Activated gamma-delta T cell treated with anti-CD3 and anti-CD28 coated beads, Interleukin-2, amount 50 U/mL, for 16 hours (primary cell): ENCODE measurements around the gene ELMOD3.
A peak's percentile ranks its signal among the peaks of the same experiment; 100 is the strongest.
"Not testable (repeated sequence)": the region's sequence is repeated elsewhere in the genome, so short reads cannot be mapped to it uniquely, and the experiment has no call there.

Source experiments
- DNase-seq: peaks from one replicate; pipeline ENCODE4 v3.0.0-alpha.2; 2020; ENCODE audit warnings: low read depth

The ELMOD3 gene

DNA sequence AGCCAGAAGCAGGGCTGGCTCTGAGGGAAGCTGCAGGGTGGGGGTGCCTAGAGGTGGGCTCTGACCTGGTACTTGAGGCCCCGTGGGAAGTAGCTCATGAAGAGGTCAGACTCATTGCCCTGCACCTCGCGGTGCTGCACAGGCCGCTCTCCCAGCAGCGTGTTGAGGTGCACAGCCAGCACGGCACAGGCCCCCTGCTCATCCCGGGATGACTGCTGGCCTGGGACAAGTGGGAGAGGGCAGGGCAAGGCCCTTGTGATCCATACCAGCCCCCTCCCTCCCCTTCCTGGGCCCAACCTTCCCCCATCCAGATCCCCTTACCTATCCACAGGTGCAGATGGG, 46.9 kb downstream of the ELMOD3 start:
- no peak for DNase-seq

DNA sequence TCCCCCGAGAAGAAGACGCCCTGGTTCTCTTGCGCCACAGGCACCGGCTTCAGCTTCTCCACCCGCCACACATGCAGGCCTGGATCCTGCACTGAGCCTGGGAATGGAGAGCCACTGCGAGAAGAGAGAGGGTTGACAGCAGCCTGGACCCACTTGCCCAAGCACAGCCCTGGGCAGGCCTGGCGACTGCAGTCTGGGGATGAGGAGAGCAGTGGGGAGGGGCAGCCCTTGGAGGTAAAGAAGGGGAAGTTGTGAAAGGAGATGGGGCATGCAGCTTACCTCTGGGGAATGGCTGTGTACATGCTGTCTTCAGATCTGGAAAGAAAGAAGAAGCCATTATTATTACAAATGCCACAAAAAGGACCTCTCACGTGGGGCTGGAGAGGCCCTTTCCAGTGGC, 47.3 kb downstream of the ELMOD3 start:
- no peak for DNase-seq

DNA sequence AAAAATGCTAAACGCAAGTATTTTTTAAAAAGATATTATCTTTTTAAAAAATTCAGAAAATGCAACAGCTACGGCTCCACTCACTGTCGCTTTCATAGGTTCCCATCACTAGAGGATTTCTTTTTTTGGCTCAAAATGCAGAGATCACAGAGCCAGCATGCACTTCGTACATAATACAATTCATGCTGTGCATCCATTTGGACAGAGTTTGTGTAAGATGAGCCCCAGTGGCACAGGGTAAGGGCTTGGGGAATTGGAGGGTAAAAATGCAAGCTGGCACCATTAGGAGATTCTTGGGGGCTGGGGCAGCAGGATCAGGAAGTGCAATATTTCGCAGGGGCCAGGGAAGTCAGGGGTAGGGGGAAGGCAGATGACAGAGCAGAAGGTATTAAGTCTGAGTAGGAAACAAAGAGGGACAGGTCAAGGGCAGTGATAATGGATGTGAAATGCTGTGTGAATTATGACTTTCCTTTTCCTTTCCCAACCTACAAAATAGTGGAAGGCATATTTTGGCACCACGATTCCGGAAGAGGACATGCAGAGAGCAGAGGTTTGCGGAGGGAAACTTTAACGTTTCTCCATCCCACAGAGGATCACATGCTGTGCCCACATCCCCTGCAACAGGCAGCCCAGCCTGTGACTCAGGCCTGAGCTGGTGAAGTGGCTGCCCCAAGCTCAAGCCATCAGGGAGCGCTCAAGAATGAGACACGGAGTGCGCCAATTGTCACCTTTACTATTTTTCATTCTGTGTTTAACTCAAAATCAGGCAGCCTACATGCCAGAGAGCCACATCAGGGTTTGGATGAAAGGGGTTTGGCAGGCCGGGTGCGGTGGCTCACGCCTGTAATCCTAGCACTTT, 50.9 kb downstream of the ELMOD3 start:
- DNase-seq, result peak; percentile 56

DNA sequence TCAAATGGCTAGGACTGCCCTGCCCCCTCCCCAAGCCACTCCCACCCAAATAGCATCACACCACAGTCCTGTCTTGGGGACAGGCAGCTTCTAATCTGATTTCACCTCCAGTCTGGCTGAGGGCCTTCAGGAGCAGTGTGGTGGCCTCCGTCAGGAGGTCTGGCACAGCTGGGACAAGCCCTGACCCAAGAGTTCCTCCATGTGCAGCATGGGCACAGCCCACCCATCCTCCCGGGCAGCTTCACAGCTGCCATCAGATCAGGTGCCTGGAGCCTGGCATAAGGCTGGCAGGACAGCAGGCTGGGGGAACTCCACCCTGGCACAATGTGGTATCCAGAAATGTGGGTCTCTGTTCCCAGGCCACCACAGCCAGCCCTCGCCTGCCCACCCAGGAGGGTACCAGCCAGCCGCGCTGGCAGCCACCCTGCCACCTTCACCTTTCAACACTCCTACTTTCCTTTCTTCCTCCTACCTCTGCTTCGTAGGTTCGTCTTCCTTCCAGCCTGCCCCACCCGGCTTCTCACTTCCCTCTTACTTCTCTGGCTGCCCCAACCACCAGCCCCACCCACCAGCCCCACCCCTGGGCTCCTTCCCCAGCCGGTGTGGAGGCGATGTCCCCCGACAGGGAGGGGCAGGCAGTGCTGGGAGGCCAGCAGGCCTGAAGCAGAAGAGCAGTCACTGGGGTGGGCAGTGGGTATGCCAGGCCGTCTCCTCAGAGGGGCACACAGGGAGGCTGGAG, 55.4 kb downstream of the ELMOD3 start, which contains the start of gene CAPG:
TSS of gene CAPG (minus strand) at position 522 of the 739 bp plus-strand sequence. CDS start 8,221 bp downstream, outside the sequence.
- DNase-seq, result no peak

DNA sequence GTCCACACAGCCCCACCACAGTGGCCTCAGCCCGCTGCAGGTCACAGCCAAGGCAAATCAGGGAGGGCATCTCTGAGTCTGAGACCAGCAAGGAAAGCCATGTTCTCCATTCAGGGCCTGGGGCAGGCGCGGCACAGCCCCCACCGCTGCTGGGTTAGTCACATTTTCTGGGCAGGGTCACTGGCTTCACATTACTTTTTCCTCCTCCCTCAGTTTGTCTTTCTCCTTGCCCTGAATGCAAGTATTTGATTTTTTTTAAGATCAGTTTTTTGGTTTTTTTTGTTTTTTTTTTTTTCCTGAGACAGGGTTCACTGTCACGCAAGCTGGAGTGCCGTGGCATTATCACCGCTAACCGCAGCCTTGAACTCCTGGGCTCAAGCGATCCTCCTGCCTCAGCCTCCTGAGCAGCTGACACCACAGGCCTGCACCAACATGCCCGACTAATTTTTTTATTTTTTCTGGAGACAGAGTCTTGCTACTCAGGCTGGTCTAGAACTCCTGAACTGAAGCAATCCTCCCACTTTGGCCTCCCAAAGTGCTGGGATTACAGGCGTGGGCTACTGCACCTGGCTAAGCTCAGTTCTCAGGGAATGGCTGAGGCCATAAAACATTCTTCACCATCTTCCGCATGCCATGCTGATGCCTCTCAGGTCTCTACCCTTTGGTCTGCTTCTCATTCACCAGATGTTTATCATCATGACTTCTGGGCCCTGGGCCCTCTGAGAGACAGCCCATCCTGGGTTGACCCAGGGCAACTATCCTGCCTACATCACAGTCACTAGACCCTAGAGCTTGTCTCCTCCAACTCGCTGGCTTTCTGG, 56.2 kb downstream of the ELMOD3 start:
- DNase-seq, result no peak

DNA sequence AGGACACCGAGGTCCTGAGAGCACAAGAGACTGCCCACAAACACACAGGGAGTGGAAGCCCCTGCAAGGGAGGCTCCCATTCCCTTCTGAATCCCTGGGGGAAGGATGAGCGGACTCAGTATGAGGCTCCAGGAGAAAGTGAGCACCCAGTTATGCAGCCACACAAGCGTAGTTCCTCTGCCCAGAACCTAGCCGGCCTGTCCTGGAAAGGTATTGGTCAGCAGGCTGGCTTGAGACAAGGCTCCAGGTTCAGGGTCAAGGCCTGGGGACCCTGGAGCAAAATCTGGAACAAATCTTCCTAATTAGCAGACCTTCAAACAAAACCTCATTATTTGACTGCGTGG, 56.8 kb downstream of the ELMOD3 start:
- DNase-seq, result no peak

DNA sequence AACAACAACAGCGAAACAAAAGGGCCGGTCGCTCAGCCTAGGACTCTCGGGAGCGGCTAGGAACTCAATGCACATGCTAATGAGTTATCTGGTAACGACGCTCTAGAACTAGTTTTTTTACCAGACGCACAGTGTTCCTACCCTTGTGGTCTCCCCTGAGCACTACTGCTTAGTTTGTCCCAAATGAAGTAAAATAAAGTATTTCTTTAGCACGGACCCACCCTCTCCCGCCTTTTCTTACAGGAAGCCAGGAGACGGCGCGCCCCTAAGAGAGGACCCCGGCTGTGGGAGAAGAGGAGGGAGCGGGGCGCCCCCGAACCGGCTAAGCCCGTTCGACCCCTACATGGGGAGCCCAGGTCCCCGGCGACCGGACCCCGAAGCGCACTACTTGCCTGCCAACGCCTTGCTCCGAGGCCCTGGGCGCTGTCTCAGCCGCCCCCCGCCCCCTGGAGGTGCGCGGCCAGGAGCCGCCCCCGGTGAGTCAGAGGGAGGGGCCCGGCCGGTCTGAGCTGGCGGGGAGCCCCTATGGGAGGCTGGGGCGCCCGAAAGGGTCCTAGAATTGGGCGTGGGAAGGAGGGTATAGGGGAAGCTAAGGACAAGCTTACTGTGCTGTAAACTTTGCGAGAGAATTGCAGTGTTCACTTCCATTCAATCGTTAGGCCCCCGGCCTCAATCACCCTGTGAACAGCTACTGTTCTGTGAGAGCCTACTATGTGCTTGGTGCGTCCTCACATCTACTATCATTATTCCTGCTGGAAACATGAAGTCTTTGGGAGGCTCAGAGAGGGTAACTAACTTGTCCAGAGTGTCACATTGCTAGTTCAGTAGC, 59.2 kb downstream of the ELMOD3 start:
- DNase-seq, result peak; percentile 29

DNA sequence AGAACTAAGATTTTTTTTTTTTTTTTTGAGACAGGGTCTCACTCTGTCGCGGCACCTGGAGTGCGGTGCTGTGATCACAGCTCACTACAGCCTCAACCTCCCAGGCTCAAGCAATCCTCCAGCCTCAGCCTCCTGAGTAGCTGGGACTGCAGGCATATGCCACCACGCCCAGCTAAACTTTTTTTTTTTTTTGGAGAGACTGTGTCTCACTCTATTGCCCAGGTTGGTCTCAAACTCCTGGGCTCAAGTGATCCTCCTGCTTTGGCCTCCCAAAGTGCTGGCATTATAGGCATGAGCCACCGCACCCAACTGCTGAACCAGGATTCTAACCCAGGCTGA, 59.8 kb downstream of the ELMOD3 start:
- not testable (repeated sequence) for DNase-seq

DNA sequence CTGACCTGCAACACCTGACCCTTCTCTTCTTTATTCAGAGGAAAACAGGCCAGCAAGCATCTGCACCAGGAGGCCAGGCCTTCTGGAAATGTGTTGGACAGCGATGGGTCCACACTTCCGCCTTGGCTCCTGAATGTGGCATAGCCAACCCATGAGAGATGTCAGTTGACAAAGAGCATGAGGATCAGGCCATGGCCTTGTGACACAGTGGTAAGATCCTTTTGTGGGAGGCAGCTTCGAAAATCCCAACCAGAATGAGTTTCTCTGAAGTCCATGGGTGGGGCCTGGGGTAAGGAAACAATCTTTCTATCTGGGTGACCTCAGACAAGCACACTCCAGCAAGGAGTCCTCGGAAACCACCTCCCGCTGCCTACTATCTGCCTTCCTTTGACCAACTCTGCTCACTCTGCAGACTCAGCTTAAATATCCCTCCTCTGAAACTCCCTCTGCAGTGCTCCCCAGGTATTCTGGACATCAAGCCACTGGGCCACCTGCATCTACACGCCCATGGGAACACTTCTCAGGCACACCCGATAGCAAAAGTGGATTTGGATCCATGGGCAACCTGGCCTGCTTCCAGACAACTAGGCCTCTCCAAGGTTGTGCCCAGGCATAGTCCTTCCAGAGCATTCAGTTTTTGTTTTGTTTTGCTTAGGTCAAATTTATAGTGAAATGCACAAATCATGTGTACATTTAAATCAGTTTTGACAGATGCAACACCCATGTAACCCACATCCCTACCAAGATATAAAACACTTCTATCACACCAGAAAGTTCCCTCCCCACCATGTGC, 60.4 kb downstream of the ELMOD3 start:
- DNase-seq, result no peak

DNA sequence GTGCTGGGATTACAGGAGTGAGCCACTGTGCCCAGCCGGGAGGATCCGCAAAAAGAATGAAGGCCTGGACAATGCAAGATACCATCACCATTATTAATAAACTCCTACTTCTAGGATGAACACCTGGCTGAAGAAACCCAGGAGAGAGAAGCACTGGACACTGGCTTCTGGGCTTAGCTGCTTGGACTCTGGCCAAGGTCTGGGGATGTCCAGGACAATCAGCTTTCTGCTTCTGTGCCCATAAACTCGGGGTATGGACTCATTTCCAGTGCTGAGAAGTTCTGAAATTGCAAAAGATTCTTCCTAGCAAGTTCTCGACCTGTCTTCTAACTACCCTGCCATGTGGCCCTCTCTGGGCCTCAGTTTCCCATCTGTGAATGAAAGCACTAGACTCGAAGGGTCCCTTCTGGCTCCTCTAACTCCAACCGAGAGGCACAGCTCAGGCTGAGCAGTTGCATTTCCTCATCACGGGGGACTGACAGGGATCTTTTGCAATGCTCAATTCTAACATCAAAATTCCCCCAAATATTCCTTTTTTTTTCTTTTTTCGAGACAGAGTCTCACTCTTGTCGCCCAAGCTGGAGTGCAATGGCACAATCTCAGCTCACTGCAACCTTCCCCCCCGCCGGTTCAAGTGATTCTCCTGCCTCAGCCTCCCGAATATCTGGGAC, 61.5 kb downstream of the ELMOD3 start:
- DNase-seq, result no peak

DNA sequence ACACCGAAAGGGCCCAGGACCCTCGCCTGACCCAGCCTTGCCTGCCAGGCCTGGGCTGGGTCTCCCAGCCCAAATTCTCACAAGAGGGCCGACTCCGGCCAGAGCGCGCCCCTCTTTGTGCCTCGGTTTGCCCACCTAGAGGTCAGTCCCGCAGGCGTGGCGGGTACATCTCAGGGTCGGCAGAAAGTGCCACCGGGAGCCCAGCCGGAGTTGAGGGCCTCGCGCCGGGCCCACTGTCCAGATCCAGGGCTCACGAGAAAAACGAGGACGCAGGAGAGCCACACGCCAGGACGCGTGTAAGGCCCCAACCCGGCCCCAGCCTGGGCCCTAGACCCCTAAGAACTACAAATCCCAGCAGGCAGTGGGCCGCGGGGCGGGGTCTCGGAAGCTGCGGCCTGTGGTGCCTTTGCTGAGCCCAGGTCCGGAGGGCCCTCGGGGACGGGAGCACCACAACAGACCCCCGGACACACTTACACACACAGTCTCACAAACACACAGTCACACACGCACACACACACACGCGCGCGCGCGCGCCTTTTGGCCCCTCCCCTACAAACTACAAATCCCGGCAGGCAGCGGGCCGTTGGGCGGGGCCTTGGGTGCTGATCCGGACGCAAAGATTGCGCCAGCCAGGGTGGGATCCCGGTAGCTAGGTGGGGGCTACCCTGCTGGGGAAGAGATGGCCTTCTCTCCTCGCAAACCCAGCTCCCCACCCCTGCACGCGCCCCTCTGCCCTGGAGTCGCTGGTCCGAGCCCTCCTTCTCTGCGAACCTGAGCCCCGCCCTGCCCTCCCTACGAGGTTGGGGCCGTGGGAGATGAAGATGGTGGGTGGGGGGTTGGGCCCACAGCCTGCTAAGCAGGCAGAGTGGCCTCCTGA, 63.8 kb downstream of the ELMOD3 start, which contains the start of gene SH2D6:
TSS of gene SH2D6 (plus strand) at position 583 of the 877 bp plus-strand sequence. CDS start 10,752 bp downstream, outside the sequence.
- peak; percentile 79 for DNase-seq

DNA sequence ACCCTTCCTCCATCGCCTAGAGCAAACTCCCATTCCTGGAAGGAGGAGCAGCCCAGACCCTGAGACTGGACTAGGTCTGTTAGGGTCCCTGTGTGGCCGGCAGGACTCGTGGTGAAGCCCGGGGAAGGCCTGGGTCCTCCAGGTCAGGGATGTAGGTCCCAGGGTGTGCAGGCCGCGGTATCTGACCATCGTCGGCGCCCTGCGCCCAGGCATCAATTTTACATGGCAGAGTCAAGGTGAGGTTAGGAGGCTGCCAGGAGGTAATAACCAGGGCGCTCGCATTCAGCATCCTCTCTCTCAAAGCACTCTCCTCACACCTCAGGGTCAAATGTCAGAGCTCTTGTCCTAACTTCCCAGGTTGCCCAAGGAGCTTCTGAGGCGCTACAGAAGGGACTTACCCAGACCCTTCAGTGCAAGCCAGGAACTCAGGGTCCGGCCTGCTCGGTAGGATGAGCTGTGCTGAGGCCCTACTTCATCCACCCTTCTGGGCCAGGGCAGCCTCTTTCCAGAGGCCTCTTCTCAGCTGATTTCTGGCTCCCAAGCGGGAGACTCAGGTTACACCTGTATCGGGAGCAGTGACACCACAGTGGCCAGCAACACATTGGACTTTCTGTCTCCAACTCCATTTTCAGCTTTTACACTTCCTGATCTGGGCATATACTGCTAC, 64.6 kb downstream of the ELMOD3 start:
- no peak for DNase-seq

DNA sequence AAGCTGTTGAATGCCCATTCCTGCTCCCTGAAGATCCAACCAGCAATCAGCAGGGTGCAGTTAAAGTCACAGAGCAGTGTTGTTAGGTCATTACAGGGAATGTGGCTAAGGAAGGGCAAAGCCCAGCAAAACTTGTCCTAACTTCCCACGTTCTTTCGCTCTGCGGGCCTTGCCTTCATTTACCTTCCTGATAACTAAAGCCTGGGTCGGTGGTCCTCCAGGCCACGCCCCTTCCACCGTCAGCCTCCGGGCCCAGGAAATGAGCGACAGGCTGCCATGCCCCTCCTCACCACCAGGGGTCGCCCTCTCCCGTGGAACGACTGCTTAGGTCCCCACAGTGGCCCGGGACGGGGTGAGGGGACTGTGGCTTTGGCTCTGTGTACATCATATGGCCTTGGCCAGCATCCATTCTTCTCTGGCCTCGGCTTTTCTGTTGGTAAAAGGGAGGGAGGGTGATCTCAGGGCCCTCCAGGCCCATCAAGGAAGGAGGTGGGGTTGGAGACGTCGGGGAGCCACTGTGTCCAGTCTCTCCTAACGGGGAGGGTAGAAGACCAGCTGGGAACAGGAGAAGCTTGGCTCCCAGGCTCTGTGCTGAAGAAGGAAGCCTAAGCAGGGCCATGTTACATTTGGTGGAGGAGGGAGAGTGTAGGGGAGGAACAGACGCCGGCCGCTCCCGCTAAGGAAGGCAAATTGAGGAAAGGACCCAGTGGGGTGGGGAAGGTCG, 66.1 kb downstream of the ELMOD3 start:
- DNase-seq, result peak; percentile 90

DNA sequence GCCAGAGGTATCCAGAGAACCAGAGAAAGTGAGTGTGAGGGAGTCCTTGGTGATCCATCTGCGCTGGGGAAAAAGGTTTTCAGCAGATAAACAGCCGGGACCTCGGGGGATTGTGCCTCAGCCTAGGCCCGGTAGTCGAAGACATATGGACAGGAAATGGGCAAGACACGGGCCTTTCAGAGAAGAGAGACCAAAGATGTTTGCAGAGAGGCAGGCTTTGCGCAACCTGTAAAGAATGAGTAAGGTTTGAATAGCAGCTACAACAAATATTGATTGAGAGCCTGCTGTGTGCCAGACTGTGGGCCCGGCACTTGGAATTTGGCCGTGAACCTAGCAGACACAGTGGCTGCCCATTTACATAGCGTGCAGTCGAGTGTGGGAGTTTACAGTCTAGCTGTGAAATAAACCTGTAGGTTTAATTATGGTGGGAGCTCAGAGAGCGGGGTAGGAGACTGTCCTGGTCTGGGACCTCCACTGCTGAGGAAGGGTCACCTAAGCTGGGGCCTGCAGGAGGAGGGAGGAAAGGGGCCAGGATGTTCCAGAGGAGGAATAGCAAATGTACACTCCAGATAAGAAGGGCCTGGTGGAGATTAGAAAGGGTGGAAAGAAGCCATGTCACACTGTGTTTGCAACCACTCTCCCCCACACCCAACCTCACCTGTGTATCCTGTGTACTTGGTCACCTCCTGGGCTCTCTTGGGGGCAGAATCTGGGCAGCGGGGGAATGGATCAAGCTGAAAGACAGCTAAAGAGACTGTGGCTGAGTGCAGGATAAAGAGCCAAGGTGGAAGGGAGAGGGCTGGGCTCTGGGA, 66.9 kb downstream of the ELMOD3 start:
- DNase-seq, result no peak

DNA sequence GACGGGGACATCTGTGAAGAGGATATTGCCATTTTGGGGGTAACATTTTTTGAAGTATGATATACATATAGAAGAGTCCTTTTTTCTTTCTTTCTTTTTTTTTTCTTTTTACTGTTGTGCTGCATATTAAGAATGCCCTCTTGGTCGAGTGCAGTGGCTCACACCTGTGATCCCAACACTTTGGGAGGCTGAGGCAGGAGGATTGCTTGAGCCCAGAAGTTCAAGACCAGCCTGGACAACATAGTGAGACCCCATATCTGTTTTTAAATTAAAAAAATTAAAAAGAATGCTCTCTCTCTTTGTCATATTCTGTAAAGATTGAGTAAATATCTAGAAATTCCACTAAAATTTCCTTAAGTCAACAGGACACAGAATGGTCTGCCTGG, 67.5 kb downstream of the ELMOD3 start:
- DNase-seq, result no peak

DNA sequence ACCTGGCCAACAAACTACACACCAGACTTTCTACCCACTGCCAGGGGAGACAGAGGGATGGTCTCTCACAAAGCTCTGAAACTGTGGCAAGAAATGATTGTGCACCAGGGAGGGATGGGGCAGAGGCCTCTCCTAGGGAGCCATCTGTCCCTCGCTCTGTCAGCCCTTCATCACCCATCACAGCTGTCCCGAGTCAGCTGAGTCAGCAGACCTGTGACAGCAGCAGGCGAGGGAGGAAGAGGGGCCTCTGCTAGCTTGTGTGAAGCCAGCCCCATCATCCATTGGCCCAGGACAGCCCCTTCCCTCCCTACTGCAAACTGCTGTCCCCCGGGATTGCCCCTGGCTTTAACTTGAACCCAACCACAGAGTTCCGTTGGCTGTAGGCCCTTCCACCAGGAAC, 69.0 kb downstream of the ELMOD3 start:
- no peak for DNase-seq

DNA sequence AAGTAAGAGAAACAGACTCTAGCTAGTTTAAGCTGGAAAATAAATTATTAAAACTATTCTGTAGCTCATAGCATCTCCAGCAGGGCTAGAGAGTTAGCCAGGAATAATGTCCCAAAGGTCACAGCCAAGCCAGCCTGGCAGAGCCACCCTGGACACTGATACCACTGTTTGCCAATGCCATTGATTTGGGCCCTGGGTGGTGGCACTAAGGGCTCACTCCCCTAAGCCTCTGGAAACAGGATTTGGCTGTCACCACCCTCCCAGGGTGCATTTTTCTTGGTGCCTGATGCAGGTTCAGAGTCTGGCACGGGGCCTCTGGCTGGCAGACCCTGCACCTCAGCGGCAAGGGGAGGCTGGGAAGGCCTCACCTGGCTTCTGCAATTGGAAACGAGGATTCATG, 71.0 kb downstream of the ELMOD3 start:
- DNase-seq, result no peak
